GM19035 (cell line): ENCODE results near the gene POLG2.
"Not testable (repeated sequence)": the region's sequence is repeated elsewhere in the genome, so short reads cannot be mapped to it uniquely, and the experiment has no call there.

Experiments
- ATAC-seq: cut with Tn5 transposase; IDR thresholded peaks from one replicate; pipeline ENCODE4 v1.9.1; 2021; ENCODE audit not compliant: unreplicated experiment

Gene POLG2

DNA sequence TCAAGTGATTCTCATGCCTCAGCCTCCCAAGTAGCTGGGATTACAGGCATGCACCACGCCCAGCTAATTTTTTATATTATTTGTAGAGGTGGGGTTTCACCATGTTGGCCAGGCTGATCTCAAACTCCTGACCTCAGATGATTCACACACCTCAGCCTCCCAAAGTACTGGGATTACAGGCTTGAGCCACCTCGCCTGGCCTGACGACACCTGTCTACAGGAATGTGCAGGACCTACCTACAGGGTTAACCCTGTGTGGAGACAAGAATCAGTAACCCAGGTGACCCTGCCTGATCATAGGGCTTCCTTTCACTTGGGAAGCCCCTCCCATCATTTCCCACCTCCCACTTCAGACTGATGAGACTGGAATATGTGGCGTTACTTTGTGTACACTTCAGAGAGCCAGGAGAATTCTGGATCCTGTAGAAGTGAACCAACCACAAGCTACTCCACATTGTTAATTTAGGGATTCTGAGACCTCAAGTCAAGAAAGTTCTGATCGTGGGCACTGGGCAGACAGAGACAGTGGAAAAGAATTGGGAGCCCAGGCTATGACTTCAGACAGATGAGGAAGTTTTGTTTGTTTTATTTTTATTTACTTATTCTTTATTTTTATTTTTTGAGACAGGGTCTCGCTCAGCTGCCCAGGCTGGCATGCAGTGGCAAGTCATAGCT, 53.6 kb downstream of the POLG2 start:
- ATAC-seq: no peak

DNA sequence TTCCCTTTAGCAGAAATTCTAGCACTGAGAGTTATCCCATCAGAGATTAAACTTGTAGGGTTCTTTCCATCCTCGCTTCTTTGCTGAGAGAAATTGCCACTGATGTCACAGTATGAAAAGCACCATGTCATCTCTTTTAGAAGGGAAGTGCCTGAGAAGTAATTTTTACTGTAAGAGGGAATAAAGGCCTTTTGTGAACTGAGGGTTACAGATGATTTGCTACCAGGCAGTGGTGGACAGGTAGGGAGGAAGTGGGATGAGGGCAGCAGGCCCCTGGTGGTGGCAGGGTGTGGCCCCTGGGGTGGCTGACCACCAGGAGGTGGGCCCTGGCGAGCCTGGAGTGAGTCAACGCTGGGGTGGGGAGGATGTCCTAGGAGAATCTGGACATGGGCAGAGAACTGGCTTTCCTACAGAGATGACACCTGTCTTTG, 54.3 kb downstream of the POLG2 start:
- no peak for ATAC-seq

DNA sequence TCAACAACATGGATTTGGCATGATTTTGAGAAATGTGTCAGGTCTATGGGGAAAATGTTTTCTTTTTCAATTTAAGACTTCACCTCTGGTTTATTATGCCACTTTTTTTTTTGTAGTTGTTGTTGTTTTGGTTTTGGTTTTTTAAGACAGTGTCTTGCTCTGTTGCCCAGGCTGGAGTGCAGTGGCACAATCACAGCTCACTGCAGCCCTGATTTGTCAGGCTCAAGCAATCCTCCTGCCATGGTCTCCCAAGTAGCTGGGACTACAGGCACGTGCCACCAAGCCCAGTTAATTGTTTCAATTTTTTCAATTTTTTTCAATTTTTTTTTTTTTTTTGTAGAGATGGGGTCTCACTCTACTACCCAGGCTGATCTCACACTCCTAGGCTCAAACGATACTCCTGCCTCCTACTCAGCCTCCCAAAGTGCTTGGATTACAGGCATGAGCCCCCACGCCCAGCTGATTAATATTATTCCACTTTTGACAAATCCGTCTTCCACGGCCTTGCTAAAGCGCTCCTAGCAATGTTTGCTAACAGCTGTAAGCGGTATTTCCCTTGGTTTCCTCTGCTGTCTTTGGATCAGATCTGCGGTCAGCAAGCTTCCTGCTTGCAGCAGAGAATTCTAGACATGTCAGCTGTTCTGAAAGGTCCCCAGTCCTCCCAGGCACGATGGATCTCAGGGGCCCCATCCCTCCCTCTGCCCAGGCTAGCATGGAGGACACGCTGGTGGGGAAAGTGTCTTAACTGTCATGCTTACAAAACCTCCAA, 54.9 kb downstream of the POLG2 start:
- ATAC-seq: no peak

DNA sequence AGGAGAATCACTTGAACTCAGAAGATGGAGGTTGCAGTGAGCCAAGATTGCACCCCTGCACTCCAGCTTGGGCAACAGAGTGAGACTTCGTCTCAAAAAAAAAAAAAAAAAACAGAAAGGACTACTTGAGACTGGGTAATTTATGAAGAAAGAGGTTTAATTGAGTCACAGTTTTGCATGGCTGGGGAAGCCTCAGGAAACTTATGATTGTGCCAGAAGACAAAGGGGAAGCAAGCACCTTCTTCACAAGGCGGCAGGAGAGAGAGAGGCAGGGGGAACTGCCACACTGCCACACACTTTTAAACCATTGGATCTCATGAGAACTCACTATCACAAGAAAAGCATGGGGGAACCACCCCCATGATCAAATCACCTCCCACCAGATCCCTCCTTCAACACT, 56.9 kb downstream of the POLG2 start:
- ATAC-seq: no peak

DNA sequence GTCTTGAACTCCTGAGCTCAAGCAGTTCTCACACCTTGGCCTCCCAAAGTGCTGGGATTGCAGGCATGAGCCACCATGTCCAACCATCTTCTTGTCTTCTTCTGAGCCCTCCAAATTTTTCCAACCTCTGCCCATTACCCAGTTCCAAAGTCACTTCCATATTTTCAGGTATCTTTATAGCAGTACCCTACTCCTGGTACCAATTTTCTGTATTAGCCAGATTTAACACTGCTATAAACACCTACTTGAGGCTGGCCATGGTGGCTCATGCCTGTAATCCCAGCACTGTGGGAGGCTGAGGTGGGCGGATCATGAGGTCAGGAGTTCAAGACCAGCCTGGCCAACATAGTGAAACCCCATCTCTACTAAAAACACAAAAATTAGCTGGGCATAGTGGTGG, 57.3 kb downstream of the POLG2 start:
- ATAC-seq: not testable (repeated sequence)

DNA sequence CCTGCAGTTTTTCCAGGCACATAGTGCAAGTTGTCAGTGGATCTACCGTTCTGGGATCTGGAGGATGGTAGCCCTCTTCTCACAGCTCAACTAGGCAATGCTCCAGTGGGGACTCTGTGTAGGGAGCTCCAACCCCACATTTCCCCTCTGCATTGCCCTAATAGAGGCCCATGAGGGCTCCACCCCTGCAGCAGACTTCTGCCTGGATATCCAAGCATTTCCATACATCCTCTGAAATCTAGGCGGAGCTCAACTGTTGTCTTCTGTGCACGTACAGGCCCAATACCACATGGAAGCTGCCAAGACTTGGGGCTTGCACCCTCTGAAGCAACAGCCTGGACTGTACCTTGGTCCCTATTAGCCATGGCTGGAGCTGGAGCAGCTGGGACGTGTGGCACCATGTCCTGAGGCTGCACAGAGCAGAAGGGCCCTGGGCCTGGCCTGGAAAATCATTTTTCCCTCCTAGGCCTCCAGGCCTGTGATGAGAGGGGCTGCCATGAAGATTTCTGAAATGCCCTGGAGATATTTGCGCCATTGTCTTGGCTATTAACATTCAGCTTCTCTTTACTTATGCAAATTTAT, 58.8 kb downstream of the POLG2 start:
- ATAC-seq: no peak

DNA sequence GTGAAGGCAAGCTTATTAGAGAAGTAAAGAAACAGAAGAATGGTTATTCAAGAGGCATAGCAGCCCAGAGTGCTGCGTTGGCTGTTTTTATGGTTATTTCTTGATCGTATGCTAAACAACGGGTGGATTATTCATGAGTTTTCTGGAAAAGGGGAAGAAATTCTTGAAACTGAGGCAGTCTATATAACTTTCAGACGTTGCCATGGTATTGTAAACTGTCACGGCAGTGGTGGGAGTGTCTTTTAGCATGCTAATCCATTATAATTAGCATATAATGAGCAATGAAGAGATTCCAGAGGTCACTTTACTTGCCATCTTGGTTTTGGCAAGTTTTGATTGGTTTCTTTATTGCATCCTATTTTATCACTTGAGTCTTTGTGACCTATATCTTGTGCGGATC, 65.3 kb downstream of the POLG2 start:
- no peak for ATAC-seq

DNA sequence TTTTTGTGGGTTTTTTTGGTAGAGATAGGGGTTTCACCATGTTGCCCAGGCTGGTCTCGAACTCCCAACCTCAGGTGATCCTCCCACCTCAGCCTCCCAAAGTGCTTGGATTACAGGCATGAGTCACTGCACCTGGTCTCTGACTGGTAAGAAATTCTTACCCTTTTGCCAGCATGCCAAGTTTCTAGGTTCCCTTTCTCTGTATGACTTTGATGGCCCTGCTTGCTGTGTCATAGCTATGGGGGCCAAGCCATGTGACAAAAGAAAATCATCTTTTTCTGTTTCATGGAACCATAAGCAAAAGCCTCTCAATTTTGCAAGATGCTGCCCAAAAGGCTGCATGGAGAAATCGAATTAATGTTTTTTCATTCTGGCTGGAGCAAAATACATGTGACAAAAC, 66.8 kb downstream of the POLG2 start:
- not testable (repeated sequence) for ATAC-seq

DNA sequence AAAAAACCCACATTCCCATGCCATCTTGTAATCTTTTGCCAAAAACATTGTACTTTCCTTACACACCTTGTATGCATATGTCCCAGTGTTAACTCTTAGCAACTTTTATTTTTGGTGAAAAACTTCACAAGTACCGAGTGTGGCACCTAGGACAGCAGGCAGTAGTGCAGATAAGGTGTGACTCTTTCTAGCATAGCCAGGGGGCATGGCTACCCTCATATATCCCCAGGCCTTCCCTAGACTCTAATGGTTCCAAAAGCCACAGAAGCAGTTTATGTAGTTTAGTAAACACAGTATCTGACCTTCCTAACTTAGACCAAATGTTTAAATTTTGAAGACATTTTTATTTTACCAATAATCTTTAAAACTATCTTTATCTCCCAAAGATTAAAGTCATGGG, 68.4 kb downstream of the POLG2 start:
- ATAC-seq: no peak
